Ureter (tissue), 1 donor: ENCODE results near the gene NCOA5. TPM values are rescaled to one million over a fixed set of nuclear protein-coding genes. Genes with fewer than 3 reads are reported as not detected.
"Not testable (repeated sequence)": the region's sequence is repeated elsewhere in the genome, so short reads cannot be mapped to it uniquely, and the experiment has no call there.

Source experiments
- DNase-seq: peaks from one replicate; pipeline ENCODE4 v3.0.0-alpha.2; 2020; ENCODE audit warnings: low spot score
- total RNA-seq: library from RNA; stranded (reverse); gene quantifications from one replicate; pipeline ENCODE4 v1.2.4, GENCODE V29; 2023
- donor health status: DM: yes; HTN: yes; CAD: no.

The NCOA5 gene
- total RNA-seq, 1 donor from 2014 or later, result 30.0 TPM

DNA sequence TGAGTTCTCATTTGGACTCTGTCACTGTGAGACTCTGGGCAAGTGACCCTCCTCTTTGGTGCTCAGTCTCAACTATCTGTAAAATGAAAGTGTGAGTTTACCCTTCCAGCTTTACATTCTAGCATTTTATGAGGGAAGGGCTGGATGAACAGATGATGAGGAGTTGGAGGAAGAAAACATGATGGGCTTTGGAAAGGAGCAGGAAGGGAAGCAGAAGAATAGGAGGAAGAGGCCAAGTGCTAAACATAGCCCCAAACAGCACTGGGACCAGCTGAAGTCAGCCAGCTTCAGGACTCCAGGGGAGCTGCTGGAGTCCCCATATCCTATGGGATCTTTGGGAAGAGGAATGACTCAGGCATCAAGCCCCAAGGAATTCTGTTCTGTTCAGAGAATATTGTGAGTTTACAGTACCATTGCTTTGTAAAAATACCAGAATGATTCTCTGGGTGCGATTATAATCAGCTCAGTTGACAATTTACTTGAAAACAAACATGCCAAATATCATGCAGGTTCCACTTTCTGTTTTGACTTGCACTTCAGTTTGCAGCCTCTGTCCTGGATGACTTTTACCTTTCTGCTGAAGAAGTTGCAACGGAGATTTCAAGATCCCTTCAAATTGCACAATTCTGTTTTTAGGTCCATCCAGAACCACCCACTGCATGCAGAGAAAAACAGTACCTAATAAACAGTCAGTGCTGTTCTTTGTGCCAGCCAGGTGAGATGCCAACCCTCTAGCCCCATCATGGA lies 31.6 kb upstream of the NCOA5 start:
- DNase-seq, result no peak

DNA sequence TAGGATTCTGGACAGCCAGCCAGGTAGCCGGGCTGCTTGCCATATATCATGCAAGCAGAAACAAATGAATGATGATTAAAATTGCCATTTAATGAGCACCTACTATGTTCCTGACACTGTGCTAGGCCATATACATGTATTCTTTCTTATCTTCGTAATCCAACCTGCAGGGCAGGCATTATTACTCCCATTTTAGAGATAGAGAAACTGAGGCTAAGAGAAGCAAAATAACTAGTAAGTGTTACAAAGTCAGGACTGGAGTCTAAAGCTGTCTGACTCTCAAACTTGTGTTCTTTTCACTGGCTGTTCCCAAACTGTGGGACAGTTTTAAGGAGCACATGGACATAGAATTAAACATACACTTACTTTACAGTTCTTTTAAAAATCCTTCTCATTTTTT lies 30.4 kb upstream of the NCOA5 start:
- no peak for DNase-seq

DNA sequence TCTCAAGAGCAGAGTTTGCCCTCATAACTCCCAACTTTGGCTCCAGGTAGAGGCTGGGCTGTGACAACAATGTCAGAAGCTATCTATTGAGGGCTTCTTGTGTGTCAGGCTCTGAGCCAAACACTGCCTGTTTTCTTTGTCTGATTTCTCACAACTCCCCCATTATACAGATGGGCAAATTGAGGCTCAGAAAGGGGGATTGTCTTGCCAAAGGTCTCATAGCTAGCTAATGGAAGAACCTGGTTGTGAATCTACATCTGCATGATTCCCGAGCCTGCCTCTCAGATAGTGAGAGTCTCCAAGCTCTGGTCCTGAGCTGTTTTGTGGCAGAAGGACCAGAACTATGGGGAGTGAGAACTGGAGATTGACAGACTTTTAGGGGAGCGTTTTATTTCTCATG lies 29.8 kb upstream of the NCOA5 start:
- DNase-seq, result no peak

DNA sequence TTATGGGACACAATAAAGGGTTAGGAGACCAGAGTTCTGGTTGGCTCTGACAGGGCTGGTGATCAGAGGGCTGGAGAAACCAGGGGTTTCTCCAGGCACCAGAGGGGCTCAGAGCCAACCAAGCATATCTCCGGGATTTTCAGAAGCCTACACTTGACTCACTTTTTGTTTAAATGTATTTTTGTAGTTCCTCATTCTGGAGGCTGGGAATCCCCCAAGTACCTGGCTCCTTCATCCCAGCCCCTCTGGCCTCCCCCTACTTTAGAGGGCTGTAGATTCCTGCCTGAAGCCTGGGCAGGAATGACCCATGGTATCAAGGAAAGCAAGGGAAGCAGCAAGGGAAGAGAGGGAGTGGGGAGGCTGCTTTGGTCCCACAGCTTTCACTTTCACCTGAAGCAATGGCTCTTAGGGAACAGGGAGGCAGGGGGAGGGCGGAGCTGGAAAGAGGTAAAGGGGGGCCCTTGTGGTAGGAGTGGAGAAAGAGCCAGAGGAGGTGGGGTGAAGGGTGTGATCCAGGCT lies 29.3 kb upstream of the NCOA5 start:
- no peak for DNase-seq

DNA sequence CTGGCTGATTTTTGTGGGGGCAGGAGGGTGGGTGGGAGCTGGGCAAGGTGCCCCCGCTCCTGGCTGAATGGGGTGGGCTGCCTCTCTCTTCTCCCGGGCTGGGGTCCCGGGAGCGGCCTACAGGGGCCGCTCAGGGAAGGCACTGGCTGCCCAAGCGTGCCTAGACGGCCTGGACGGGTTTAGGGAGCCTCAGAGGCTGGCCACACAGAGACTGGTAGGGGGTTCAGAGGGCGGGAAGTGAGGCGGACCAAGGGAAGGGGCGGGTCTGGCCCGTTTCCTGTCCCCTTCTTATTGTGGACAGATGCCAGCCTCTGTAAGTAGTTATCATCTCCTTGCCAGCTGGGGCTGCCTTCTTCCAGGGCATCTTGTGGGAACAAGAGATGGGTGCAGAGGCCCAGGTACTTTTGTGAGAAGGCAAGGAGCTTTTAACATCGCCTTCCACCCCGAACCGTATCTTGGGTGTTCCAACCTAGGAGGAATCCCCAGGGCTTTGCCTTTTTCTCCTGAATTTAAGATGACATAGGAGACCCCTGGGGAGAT lies 28.8 kb upstream of the NCOA5 start:
- peak; percentile 52 for DNase-seq

DNA sequence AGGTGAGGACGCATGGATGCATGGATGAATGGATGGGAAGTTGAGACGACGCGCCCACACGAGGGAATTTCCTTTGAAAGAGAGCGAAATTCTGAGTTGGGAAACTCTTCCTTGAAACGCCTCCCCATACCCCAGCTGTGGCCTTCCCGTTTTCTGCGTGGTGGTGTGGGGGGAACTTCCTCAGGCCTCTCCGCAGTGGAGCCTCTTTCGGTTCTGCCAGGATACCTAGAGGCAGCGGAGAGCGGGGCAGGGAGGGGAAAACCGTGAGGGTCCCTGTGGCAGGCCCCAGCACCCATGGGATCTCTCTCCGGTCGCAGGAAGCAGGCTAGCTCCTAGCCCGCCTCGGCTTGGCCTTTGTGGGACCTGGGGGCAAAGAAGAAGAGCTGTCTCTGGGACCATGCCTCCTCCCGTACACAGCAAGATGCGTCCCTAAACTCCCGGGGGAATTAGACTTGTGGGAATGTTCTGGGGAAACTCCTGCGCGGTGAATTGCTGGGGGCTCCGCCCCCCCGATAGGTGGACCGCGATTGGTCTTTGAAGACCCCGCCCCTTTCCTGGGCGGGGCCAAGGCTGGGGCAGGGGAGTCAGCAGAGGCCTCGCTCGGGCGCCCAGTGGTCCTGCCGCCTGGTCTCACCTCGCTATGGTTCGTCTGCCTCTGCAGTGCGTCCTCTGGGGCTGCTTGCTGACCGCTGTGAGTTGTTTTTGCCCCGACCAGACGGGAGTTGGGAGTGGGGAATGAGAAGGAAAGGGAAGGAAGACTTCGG lies 28.1 kb upstream of the NCOA5 start, which contains the start of gene CD40:
CD40 (plus strand) TSS at position 611 of the 764 bp plus-strand sequence; CDS start at position 641, 30 bp downstream.
- peak; percentile 91 for DNase-seq

DNA sequence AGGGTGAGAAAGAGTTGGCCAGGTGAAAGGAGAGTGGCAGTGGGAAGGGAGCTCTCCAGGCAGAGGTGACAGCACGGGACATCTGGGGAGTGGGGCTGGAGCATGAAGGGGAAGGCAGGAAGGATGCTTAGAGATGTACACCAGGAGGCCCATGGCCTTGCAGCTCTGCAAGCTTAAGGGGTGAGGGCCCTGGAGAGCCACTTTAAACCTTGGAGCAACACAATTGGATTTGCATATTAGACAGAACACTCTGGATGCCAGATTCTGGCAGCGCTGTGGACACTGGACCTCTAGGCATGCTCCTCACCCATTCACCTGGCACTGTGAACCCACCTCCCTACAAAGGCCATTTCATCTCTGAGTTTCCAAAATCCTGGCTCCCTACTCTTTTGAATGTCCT lies 24.7 kb upstream of the NCOA5 start:
- DNase-seq, result no peak

DNA sequence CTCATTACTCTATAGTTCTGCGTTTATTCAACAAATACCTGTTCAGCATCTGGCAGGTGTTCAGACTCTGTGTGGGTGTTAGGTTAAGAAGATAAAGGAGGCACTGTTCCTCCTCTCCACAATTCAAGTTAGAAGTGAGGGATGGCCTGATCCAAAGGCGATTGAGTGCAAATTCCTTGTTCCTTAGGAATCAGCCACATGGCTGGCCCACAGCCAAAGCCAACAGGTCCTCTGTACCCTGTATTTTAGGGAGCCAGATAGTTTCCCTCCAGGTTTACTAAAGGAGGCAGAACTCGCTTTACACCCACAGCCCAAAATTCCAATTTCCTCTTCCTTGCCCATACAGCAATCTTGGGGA lies 23.3 kb upstream of the NCOA5 start:
- DNase-seq, result no peak

DNA sequence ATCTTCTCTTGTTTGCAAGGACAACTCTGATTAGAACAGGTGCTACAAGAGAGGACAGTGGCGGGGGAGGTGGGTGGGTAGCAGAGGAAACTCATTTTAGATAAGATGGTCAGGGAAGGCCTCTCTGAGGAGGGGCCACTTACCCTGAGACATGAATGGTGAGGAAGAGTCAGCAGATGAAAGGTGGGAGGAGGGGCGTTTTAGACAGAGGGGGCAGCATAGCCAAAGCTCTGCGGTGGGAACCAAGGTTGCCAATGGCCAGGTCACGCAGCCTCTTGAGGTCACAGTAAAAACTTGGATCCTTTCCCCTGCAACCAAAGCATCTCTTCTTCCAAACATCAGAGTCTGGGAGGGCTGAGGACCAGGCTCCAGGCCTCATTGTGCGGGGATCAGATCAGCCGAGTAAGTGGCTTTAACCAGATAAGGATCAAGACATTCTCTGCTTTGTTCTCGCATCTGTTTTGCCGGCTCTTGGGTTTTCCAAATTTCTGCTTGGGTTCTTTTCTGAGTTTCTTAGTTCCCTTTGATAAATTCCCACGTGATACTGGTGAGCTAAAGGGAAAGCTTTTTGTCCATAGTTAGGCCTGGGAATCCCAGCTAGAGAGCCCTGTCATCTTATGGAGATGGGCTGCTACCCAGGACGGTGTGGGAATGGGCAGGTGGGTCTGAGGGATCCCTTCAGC lies 22.8 kb upstream of the NCOA5 start:
- DNase-seq, result no peak

DNA sequence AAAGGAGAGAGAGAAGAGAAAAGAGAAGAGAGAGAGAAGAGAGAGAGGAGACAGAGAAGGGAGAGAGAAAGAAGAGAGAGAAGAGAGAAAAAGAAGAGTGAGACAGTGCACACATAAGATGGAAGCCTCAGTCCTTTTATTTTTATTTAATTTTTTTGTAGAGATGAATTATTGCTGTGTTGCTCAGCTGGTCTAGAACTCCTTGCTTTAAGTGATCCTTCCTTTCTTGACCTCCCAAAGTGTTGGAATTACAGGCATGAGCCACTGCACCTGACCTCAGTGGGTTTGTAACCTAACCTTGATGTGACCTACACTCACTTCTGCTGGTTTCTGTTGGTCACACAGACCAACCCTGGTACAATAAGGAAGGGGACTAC lies 22.1 kb upstream of the NCOA5 start:
- DNase-seq, result no peak

DNA sequence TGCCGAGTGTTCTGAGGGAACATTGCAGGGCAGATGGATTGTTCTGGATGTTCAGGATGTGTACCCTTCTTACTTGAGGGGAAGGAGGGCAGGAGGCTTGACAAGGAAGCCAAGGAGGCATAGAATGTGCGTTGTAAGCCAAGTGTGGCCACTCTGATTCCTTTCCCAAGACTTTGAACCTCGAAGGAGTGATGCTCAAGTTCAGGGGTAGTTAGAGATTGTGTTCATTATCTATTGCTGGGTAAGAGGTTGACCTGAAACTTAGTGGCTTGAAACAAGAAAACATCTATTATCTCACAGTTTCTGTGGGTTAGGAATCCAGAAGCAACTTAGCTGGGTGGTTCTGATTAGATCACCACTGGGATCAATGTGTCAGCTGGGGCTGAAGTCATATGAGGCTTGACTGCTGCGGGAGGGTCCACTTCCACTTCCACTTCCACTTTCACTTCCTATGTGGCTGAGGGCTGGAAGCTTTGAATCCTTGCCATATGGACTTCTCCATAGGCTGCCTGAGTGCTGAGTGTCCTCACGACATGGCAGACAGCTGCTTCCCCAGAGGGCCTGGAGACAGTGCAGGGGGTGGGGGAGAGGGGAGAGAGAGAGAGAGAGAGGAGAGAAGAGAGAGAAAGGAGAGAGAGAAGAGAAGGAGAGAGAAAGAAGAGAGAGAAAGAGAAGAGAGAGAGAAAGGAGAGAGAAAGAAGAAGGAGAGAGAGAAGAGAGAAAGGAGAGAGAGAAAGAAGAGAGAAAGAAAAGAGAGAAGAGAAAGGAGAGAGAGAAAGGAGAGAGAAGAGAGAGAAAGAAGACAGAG lies 21.5 kb upstream of the NCOA5 start:
- no peak for DNase-seq

DNA sequence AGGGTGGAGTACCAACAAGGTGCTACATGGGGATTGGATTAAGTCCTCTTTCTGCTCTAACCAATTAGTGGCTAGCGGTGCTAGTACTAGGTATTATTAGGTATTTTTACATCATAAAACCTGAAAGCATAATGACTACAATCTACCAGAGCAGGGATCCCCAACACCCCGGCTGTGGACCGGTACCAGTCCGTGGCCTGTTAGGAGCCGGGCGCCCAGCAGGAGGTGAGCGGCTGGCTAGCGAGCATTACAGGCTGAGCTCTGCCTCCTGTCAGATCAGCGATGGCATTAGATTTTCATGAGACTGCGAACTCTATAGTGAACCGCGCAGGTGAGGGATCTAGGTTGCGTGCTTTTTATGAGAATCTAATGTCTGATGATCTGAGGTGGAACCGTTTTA lies 19.2 kb upstream of the NCOA5 start:
- no peak for DNase-seq

DNA sequence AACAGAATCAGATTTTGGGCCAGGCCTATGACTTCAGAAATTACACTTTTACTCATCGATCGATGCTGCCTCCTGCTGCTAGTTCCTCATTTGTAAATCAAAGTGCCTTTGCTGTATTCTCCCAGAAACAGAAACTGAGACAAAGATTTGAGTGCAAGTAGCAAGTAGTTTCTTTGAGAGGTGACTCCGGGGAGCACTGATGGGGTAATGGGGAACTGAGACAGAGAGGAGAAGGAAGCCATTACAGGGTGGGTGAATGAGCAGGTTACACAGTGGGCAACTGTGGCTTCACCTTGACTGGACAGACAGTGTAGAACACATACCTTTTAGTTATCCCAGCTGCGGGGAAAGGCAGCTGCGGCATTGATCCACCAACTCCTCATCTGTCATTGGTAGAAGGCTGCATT lies 18.7 kb upstream of the NCOA5 start:
- no peak for DNase-seq

DNA sequence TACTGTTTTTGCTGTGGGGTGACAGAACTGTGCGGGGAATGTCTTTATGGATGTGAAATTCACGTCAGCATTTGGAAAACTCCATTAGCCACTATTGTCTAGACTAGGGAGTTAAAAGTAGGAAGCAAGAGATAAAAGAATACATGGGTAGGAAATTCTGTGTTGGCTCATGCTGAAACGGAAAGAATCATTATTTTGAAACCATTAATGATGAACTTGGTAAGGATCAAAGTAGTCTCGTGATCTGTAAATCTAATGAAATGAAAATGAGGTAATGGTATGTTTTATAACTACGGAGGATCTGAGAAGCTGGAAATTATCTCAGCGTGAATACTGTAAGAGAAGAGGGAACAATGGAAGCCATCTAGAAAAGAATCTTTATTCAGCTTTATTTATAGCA lies 17.3 kb upstream of the NCOA5 start:
- DNase-seq, result no peak

DNA sequence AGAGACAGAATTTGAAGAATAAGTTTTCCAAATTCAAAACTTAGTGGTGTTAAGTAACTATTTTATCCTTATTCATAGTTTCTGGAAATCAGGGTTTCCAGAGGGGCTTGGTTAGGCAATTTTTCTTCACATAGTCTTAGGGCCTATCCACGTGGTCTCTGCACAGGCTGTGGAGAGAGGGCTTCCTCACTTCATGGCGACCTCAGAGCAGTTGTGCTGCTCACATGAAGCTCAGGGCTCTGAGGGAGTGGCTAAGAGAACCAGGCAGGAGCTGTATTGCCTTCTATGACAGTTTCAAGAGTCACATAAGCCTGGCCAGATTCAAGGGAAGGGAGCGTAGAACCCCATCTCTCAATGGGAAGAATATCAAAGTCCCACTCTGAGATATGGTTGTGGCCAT lies 14.5 kb upstream of the NCOA5 start:
- DNase-seq, result no peak

DNA sequence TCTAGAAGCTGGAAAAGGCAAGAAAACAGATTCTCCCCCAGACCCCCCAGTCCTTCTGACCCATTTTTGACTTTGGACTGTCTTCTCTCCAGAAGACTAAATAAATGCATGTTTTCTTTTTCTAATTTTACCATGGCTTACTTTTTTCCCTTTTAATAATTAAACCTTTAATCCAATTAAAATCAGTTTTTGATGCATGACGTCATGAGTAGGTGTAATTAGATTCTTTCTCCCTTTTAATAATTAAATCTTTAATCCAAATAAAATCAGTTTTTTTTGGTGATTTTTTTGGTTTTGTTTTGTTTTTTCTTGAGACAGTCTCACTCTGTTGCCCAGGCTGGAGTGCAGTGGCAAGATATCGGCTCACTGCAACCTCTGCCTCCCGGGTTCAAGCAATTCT lies 13.2 kb upstream of the NCOA5 start:
- no peak for DNase-seq

DNA sequence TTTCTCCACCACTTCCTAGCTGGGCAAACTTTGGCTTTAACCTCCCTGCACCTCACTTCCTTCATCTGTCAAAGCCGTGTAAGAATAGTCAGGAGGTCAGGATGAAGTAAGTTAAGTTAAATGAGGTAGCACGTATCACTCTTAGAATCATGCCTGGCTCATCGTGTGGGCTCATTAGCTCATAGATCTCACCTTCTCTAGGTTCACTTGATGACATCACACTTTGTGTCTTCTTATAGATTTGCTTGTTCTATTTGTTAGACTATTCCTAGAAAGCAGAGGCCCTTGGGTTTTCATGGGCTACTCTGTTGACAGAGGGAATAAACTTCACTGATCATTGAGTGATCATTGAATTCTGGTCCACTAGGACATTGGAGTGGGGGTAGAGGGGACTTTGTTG lies 12.2 kb upstream of the NCOA5 start:
- no peak for DNase-seq

DNA sequence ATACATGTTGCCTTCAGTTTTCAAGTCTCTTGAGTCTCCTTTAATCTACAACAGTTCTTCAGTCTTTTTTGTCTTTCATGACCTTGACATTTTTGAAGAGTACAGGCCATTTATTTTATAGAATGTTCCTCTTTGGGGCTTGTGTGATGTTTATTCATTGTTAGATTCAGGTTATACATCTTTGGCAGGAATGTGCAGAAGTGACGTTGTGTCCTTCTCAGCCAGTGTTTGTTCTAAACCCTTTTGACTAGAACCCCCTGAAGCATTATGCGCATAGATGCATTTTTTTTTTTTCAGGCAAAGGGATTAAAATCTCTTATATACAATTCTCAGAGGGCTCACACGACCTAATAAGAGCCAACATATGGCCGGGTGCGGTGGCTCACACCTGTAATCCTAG lies 11.2 kb upstream of the NCOA5 start:
- DNase-seq, result no peak

DNA sequence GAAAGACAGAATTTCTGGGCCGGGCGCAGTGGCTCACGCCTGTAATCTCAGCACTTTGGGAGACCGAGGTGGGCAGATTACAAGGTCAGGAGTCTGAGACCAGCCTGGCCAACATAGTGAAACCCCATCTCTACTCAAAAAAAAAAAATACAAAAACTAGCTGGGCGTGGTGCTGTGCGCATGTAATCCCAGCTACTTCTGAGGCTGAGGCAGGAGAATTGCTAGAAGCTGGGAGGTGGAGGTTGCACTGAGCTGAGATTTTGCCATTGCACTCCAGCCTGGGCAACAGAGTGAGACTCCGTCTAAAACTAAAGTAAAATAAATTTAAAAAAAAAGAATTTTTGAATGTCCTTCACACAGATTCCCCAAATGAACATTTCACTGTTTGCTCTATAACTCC lies 10.7 kb upstream of the NCOA5 start:
- not testable (repeated sequence) for DNase-seq

DNA sequence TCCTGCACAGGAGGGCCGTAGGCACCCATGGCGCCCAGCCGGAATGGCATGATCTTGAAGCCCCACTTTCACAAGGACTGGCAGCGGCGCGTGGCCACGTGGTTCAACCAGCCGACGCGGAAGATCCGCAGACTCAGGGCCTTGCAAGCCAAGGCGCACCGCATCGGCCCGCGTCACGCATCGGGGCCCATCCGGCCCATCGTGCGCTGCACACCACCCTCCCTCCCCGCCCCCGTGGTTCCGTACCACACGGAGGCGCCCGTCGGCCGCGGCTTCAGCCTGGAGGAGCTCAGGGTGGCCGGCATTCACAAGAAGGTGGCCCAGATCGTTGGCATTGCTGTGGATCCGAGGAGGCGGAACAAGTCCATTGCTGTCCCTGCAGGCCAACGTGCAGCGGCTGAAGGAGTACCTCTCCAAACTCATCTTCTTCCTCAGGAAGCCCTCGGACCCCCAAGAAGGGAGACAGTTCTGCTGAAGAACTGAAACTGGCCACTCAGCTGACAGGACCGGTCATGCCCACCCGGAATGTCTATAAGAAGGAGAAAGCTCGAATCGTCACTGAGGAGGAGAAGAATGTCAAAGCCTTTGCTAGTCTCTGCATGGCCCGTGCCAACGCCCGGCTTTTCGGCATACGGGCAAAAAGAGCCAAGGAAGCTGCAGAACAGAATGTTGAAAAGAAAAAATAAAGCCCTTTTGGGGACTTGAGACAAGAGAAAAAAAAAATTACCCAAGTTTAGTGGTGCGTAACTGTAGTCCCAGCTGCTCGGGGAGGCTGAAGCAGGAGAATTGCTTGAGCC lies 9.9 kb upstream of the NCOA5 start:
- DNase-seq, result no peak

DNA sequence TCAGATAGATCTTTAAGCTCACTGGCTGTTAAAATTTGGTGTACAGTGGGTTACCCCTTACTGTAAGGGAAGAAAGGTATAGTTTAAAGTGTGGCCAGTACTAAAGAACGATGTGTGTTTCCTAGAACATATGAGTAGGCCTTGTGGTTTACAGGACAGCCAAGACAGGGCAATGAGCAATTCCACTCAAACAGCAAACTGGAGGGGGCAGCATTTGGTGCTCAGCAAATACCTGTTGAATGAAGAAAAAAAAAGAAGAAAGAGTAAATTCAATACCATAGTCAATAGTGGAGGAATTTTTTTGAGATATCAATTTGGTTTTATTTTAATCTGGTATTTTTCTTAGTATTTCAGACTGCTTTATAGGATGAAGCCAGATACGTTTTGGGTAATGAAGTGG lies 3.8 kb upstream of the NCOA5 start:
- no peak for DNase-seq
